Measurements from ENCODE around the gene RELN. TPM values are rescaled to one million over a fixed set of nuclear protein-coding genes. Genes with fewer than 3 reads are reported as not detected.

Gene RELN
- total RNA-seq, 1 donor from 2014 or later: not detected

DNA sequence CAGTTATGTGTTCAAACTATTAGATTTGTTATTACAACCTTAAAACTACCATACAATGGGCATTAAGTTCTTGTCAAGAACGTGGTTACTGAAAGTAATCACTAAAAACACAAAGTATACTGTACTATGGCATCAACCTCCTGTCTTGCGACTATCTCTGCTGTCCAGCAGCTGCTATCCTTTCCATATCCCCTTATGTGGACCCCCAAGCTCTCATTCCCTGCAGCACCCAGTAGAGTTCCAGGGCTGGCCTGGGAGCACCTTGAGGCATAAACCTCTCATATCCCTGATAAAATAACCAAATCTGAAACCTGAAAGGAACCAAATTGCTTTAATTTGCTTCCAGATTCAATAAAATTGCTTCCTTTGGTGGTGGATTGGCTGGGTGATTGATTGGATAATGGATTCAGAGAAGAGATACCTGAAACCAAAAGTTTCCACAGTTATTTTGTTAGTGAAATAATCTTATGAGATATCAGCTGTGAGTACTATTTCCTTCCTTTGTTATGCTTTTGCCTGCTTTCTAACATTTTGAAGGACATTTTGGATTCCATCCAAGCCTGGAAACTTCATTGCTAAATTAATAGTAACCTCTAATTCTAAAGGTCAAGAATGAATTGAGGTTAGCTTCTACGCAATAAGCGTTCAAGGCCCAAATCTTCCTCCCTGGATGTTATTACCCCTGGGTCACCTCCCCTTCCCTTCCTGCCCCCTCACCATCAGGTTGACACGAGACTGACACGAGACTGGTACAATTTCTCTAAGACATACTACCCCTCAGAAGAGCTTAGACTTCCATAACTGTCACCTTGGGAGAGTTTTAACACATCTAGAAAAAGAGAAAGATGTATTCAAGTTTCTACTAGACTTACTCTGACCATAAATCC is 48.8 kb downstream of the RELN start:
- TF ChIP-seq, protein P1, sequence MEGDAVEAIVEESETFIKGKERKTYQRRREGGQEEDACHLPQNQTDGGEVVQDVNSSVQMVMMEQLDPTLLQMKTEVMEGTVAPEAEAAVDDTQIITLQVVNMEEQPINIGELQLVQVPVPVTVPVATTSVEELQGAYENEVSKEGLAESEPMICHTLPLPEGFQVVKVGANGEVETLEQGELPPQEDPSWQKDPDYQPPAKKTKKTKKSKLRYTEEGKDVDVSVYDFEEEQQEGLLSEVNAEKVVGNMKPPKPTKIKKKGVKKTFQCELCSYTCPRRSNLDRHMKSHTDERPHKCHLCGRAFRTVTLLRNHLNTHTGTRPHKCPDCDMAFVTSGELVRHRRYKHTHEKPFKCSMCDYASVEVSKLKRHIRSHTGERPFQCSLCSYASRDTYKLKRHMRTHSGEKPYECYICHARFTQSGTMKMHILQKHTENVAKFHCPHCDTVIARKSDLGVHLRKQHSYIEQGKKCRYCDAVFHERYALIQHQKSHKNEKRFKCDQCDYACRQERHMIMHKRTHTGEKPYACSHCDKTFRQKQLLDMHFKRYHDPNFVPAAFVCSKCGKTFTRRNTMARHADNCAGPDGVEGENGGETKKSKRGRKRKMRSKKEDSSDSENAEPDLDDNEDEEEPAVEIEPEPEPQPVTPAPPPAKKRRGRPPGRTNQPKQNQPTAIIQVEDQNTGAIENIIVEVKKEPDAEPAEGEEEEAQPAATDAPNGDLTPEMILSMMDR (IDR thresholded peaks at IDR 0.05; ENCODE audit: insufficient read depth, low read length, severe bottlenecking): no peak
- DNase-seq (ENCODE audit: low read depth): no peak
- no peak for FAIRE-seq
- H3K36me3 ChIP-seq (ENCODE audit: control insufficient read depth, insufficient read depth, low read length): no peaks in the 10 kb centered on the region
- H3K4me3 ChIP-seq (ENCODE audit: low read depth, low read length): no peak overlapping the region
- H3K27me3 ChIP-seq (ENCODE audit: control insufficient read depth, insufficient read depth, low read length): no peaks in the 10 kb centered on the region

DNA sequence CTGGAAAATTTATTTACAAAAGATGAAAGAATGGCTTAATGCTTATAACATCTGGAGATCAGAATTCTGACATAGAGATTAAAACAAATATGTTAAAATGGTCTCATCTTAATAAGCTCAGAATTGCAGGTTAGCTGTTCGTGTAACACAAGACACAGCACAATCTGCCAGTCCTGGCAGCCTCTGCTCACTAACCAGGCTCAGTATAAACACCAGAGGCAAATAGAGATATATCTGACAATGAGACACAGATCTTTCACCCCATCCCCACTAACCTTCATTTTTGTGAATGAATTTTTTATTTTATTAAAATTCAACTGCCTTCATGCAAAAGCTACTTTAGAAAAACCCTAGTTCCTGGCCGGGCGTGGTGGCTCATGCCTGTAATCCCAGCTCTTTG is 51.8 kb downstream of the RELN start:
- Histone ChIP-seq H3K4me3 (ENCODE audit: low read depth, low read length) (no peak overlapping the region), H3K36me3 (ENCODE audit: control insufficient read depth, insufficient read depth, low read length) (no peaks in the 10 kb centered on the region), H3K27me3 (ENCODE audit: control insufficient read depth, insufficient read depth, low read length) (no peaks in the 10 kb centered on the region)
- FAIRE-seq (no peak), DNase-seq (ENCODE audit: low read depth) (no peak)
- TF ChIP-seq, protein P1 (IDR thresholded peaks at IDR 0.05; ENCODE audit: insufficient read depth, low read length, severe bottlenecking): no peak

DNA sequence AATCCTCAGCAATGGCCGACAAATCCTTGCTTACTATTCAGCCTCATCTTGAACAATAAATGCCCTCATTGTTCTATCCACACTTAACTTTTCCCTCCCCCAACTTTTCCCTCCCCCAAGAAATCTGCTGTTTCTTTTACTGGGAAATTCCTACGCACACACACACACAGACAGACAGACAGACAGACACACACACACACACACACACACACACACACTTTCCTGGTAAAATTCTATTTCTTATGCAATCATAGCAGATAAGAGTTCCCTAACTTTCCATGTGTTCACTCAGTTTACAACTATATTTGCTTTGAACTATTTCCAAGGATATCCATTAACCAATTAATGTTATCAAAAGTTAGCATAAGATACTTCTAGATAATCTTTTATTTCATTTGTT is 52.9 kb downstream of the RELN start:
- no peak for DNase-seq (ENCODE audit: low read depth)
- FAIRE-seq: no peak
- Histone ChIP-seq H3K4me3 (ENCODE audit: low read depth, low read length) (no peak overlapping the region), H3K27me3 (ENCODE audit: control insufficient read depth, insufficient read depth, low read length) (no peaks in the 10 kb centered on the region), H3K36me3 (ENCODE audit: control insufficient read depth, insufficient read depth, low read length) (no peaks in the 10 kb centered on the region)
- TF ChIP-seq, protein P1 (IDR thresholded peaks at IDR 0.05; ENCODE audit: insufficient read depth, low read length, severe bottlenecking): no peak

DNA sequence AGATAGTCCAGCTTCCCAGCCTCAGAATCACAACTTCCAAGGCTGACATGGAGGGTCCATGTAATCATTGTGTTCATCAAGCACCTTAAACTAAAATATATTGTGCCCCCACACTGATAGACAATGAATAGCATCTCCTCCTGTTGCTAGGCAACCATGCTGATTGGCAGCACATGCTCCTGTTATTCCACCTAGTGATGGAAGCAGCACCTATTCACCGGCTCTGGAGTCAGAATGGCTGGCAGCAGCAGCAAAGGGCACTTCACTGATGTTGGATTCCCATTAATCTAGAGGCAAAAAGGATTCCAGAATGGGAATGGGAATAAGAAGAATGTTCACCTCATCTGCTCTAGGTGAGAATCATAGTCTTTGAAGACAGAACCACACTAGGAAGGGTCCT is 55.0 kb downstream of the RELN start:
- FAIRE-seq: no peak
- H3K27me3 ChIP-seq (ENCODE audit: control insufficient read depth, insufficient read depth, low read length): no peaks in the 10 kb centered on the region

DNA sequence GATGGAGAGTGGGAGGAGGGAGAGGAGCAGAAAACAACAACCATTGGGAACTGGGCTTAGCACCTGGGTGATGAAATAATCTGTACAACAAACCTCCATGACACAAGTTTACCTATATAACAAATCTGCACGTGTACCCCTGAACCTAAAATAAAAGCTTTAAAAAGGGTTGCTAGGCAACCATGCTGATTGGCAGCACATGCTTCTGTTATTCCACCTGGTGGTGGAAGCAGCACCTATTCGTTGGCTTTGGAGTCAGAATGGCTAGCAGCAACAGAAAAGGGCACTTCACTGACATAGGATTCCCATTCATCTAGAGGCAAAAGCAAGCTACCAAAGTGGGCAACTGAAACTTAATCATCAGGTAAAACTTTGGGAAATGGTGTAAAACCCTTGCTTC is 57.1 kb downstream of the RELN start:
- FAIRE-seq (no peak), DNase-seq (ENCODE audit: low read depth) (no peak)
- Histone ChIP-seq H3K27me3 (ENCODE audit: control insufficient read depth, insufficient read depth, low read length) (no peaks in the 10 kb centered on the region), H3K4me3 (ENCODE audit: low read depth, low read length) (no peak overlapping the region), H3K36me3 (ENCODE audit: control insufficient read depth, insufficient read depth, low read length) (no peaks in the 10 kb centered on the region)
- TF ChIP-seq, protein P1 (IDR thresholded peaks at IDR 0.05; ENCODE audit: insufficient read depth, low read length, severe bottlenecking): no peak

More for the DNA sequence above, 55.0 kb downstream of the RELN start:
- H3K36me3 ChIP-seq (ENCODE audit: control insufficient read depth, insufficient read depth, low read length): no peaks in the 10 kb centered on the region
- no peak overlapping the region for H3K4me3 ChIP-seq (ENCODE audit: low read depth, low read length)
- no peak for DNase-seq (ENCODE audit: low read depth)
- TF ChIP-seq, protein P1 (IDR thresholded peaks at IDR 0.05; ENCODE audit: insufficient read depth, low read length, severe bottlenecking): no peak
